GM18870 (cell line): ENCODE measurements around the gene AGPAT2.

Source experiments
- ATAC-seq: cut with Tn5 transposase; IDR thresholded peaks from one replicate; pipeline ENCODE4 v1.9.1; 2021; ENCODE audit warnings: moderate library complexity; ENCODE audit not compliant: unreplicated experiment

Gene AGPAT2

GRCh38 chr9:136674786-136675349 is 12.4 kb downstream of the AGPAT2 start:
- no peak for ATAC-seq

- ATAC-seq: no peak
These were observed 13.1 kb downstream of the AGPAT2 start for GRCh38 chr9:136673975-136674785.

- ATAC-seq: no peak
These were observed 13.9 kb downstream of the AGPAT2 start for GRCh38 chr9:136673088-136673974.

- ATAC-seq: no peak
These were observed 14.7 kb downstream of the AGPAT2 start for GRCh38 chr9:136672431-136673087.

GRCh38 chr9:136671646-136672430 is 15.4 kb downstream of the AGPAT2 start:
- no peak for ATAC-seq

GRCh38 chr9:136671254-136671614 is 16.0 kb downstream of the AGPAT2 start:
- ATAC-seq: no peak

- no peak for ATAC-seq
These were observed 16.5 kb downstream of the AGPAT2 start for GRCh38 chr9:136670576-136671253.

- no peak for ATAC-seq
These were observed 17.3 kb downstream of the AGPAT2 start for GRCh38 chr9:136669791-136670464.

GRCh38 chr9:136668983-136669790 is 18.1 kb downstream of the AGPAT2 start:
- ATAC-seq: no peak

- ATAC-seq: no peak
These were observed 19.1 kb downstream of the AGPAT2 start for GRCh38 chr9:136667940-136668760.

GRCh38 chr9:136667214-136667939 is 19.9 kb downstream of the AGPAT2 start:
- ATAC-seq: no peak

GRCh38 chr9:136666372-136667213 is 20.7 kb downstream of the AGPAT2 start:
- ATAC-seq: no peak

GRCh38 chr9:136665704-136666371 is 21.4 kb downstream of the AGPAT2 start:
- no peak for ATAC-seq

- no peak for ATAC-seq
These were observed 22.1 kb downstream of the AGPAT2 start for GRCh38 chr9:136665111-136665703.
